ENCODE data around the gene MPND.

Gene MPND

GRCh38 chr19:4376991-4377781 lies 33.8 kb downstream of the MPND start:
- no peak for DNase-seq (ENCODE audit: low read depth, low spot score)

- no peak for DNase-seq (ENCODE audit: low read depth, low spot score)
Measured at GRCh38 chr19:4378886-4379285, 35.5 kb downstream of the MPND start.

GRCh38 chr19:4379383-4380253 lies 36.3 kb downstream of the MPND start:
- no peak for DNase-seq (ENCODE audit: low read depth, low spot score)

- DNase-seq (ENCODE audit: low read depth, low spot score): no peak
Measured at GRCh38 chr19:4380254-4380727, 36.9 kb downstream of the MPND start.

GRCh38 chr19:4385291-4386040 lies 42.1 kb downstream of the MPND start:
- DNase-seq (ENCODE audit: low read depth, low spot score): no peak

GRCh38 chr19:4386041-4386782 lies 42.9 kb downstream of the MPND start:
- no peak for DNase-seq (ENCODE audit: low read depth, low spot score)

GRCh38 chr19:4388337-4389063 lies 45.1 kb downstream of the MPND start:
- no peak for DNase-seq (ENCODE audit: low read depth, low spot score)

GRCh38 chr19:4389064-4389375 lies 45.7 kb downstream of the MPND start:
- DNase-seq (ENCODE audit: low read depth, low spot score): no peak

- DNase-seq (ENCODE audit: low read depth, low spot score): no peak
Measured at GRCh38 chr19:4389511-4390016, 46.2 kb downstream of the MPND start.

- no peak for DNase-seq (ENCODE audit: low read depth, low spot score)
Measured at GRCh38 chr19:4390017-4390566, 46.7 kb downstream of the MPND start.

GRCh38 chr19:4390567-4391305 lies 47.4 kb downstream of the MPND start:
- DNase-seq (ENCODE audit: low read depth, low spot score): peak; percentile 64

- no peak for DNase-seq (ENCODE audit: low read depth, low spot score)
Measured at GRCh38 chr19:4391306-4391693, 47.9 kb downstream of the MPND start.

GRCh38 chr19:4391701-4392483 lies 48.5 kb downstream of the MPND start:
- DNase-seq (ENCODE audit: low read depth, low spot score): peak; percentile 53

- DNase-seq (ENCODE audit: low read depth, low spot score): peak; percentile 87
Measured at GRCh38 chr19:4393947-4394590, 50.7 kb downstream of the MPND start.

- DNase-seq (ENCODE audit: low read depth, low spot score): no peak
Measured at GRCh38 chr19:4396949-4397783, 53.8 kb downstream of the MPND start.

GRCh38 chr19:4399812-4400134 lies 56.4 kb downstream of the MPND start:
- DNase-seq (ENCODE audit: low read depth, low spot score): peak; percentile 56

GRCh38 chr19:4400135-4400936 lies 57.0 kb downstream of the MPND start, which contains the start of gene SH3GL1:
Gene SH3GL1, minus strand, starts transcription at chr19:4400547. Its CDS starts 179 bp downstream, at chr19:4400368.
- DNase-seq (ENCODE audit: low read depth, low spot score): peak; percentile 97

Data from astrocyte of the hippocampus (primary cell).